ENCODE results near the gene XG.
"Not testable (repeated sequence)": the region's sequence is repeated elsewhere in the genome, so short reads cannot be mapped to it uniquely, and the experiment has no call there.

XG gene

GRCh38 chrX:2761246-2761645 lies 9.4 kb downstream of the XG start:
- Histone ChIP-seq H3K36me3 (ENCODE audit: control insufficient read depth in 2 of 2, insufficient read depth in 2 of 2, low read length in 2 of 2) (no peaks in the 10 kb centered on the region), H3K4me3 (ENCODE audit: low read length in 2 of 2) (no peak overlapping the region), H3K9me3 (ENCODE audit: control insufficient read depth in 2 of 2, low read length in 2 of 2) (no peaks in the 10 kb centered on the region), H3K4me1 (ENCODE audit: control insufficient read depth, insufficient read depth, low read length) (peaks cover 5% of the 10 kb centered on the region), H3K27ac (ENCODE audit: low read length) (no peak overlapping the region), H3K9ac (ENCODE audit: low read length in 2 of 2) (no peak overlapping the region), H3K27me3 (ENCODE audit: control insufficient read depth in 1 of 2, insufficient read depth in 2 of 2, low read length in 2 of 2) (peaks cover 0 to 3% of the 10 kb centered on the region in 2 donors)

- H3K9ac ChIP-seq (ENCODE audit: low read length in 2 of 2); H3K9me3 ChIP-seq (ENCODE audit: control insufficient read depth in 2 of 2, low read length in 2 of 2); H3K27ac ChIP-seq (ENCODE audit: low read length); H3K4me3 ChIP-seq (ENCODE audit: low read length in 2 of 2); H3K36me3 ChIP-seq (ENCODE audit: control insufficient read depth in 2 of 2, insufficient read depth in 2 of 2, low read length in 2 of 2); H3K27me3 ChIP-seq (ENCODE audit: control insufficient read depth in 1 of 2, insufficient read depth in 2 of 2, low read length in 2 of 2): not testable (repeated sequence)
- peaks cover 13% of the 10 kb centered on the region for H3K4me1 ChIP-seq (ENCODE audit: control insufficient read depth, insufficient read depth, low read length)
These were observed 10.8 kb downstream of the XG start for GRCh38 chrX:2762671-2763070.

- peaks cover 17% of the 10 kb centered on the region for H3K4me1 ChIP-seq (ENCODE audit: control insufficient read depth, insufficient read depth, low read length)
- not testable (repeated sequence) for H3K4me3 ChIP-seq (ENCODE audit: low read length in 2 of 2); H3K27me3 ChIP-seq (ENCODE audit: control insufficient read depth in 1 of 2, insufficient read depth in 2 of 2, low read length in 2 of 2); H3K9ac ChIP-seq (ENCODE audit: low read length in 2 of 2); H3K9me3 ChIP-seq (ENCODE audit: control insufficient read depth in 2 of 2, low read length in 2 of 2); H3K27ac ChIP-seq (ENCODE audit: low read length); H3K36me3 ChIP-seq (ENCODE audit: control insufficient read depth in 2 of 2, insufficient read depth in 2 of 2, low read length in 2 of 2)
These were observed 13.1 kb downstream of the XG start for GRCh38 chrX:2764766-2765548.

GRCh38 chrX:2765549-2765830 lies 13.7 kb downstream of the XG start:
- peaks cover 17% of the 10 kb centered on the region for H3K4me1 ChIP-seq (ENCODE audit: control insufficient read depth, insufficient read depth, low read length)
- peaks cover 0 to 4% of the 10 kb centered on the region in 2 donors for H3K9me3 ChIP-seq (ENCODE audit: control insufficient read depth in 2 of 2, low read length in 2 of 2)
- no peak overlapping the region for H3K27ac ChIP-seq (ENCODE audit: low read length)
- H3K4me3 ChIP-seq (ENCODE audit: low read length in 2 of 2) = no peak overlapping the region
- H3K27me3 ChIP-seq (ENCODE audit: control insufficient read depth in 1 of 2, insufficient read depth in 2 of 2, low read length in 2 of 2) = peaks cover 0 to 2% of the 10 kb centered on the region in 2 donors
- H3K9ac ChIP-seq (ENCODE audit: low read length in 2 of 2) = no peak overlapping the region
- no peaks in the 10 kb centered on the region for H3K36me3 ChIP-seq (ENCODE audit: control insufficient read depth in 2 of 2, insufficient read depth in 2 of 2, low read length in 2 of 2)

- H3K27me3 ChIP-seq (ENCODE audit: control insufficient read depth in 1 of 2, insufficient read depth in 2 of 2, low read length in 2 of 2) = peaks cover 0 to 2% of the 10 kb centered on the region in 2 donors
- peaks cover 17% of the 10 kb centered on the region for H3K4me1 ChIP-seq (ENCODE audit: control insufficient read depth, insufficient read depth, low read length)
- H3K9ac ChIP-seq (ENCODE audit: low read length in 2 of 2) = no peak overlapping the region
- H3K27ac ChIP-seq (ENCODE audit: low read length) = peak overlapping the region; percentile 31
- H3K4me3 ChIP-seq (ENCODE audit: low read length in 2 of 2) = no peak overlapping the region
- no peaks in the 10 kb centered on the region for H3K36me3 ChIP-seq (ENCODE audit: control insufficient read depth in 2 of 2, insufficient read depth in 2 of 2, low read length in 2 of 2)
- H3K9me3 ChIP-seq (ENCODE audit: control insufficient read depth in 2 of 2, low read length in 2 of 2) = peaks cover 0 to 4% of the 10 kb centered on the region in 2 donors
These were observed 15.1 kb downstream of the XG start for GRCh38 chrX:2766906-2767305.

GRCh38 chrX:2767631-2768455 lies 16.0 kb downstream of the XG start:
- Histone ChIP-seq H3K9ac (ENCODE audit: low read length in 2 of 2) (no peak overlapping the region), H3K9me3 (ENCODE audit: control insufficient read depth in 2 of 2, low read length in 2 of 2) (peaks cover 0 to 4% of the 10 kb centered on the region in 2 donors), H3K4me1 (ENCODE audit: control insufficient read depth, insufficient read depth, low read length) (peaks cover 17% of the 10 kb centered on the region), H3K27me3 (ENCODE audit: control insufficient read depth in 1 of 2, insufficient read depth in 2 of 2, low read length in 2 of 2) (peaks cover 0 to 2% of the 10 kb centered on the region in 2 donors), H3K36me3 (ENCODE audit: control insufficient read depth in 2 of 2, insufficient read depth in 2 of 2, low read length in 2 of 2) (no peaks in the 10 kb centered on the region), H3K27ac (ENCODE audit: low read length) (peak overlapping the region; percentile 31), H3K4me3 (ENCODE audit: low read length in 2 of 2) (no peak overlapping the region)

GRCh38 chrX:2769615-2770014 lies 17.8 kb downstream of the XG start:
- H3K27me3 ChIP-seq (ENCODE audit: control insufficient read depth in 1 of 2, insufficient read depth in 2 of 2, low read length in 2 of 2) = peaks cover 0 to 8% of the 10 kb centered on the region in 2 donors

GRCh38 chrX:2773166-2774055 lies 21.6 kb downstream of the XG start:
- not testable (repeated sequence) for H3K27ac ChIP-seq (ENCODE audit: low read length); H3K4me1 ChIP-seq (ENCODE audit: control insufficient read depth, insufficient read depth, low read length); H3K36me3 ChIP-seq (ENCODE audit: control insufficient read depth in 2 of 2, insufficient read depth in 2 of 2, low read length in 2 of 2); H3K9ac ChIP-seq (ENCODE audit: low read length in 2 of 2); H3K4me3 ChIP-seq (ENCODE audit: low read length in 2 of 2); H3K27me3 ChIP-seq (ENCODE audit: control insufficient read depth in 1 of 2, insufficient read depth in 2 of 2, low read length in 2 of 2)
- H3K9me3 ChIP-seq (ENCODE audit: control insufficient read depth in 2 of 2, low read length in 2 of 2) = peaks cover 11% of the 10 kb centered on the region in 2 donors

More at GRCh38 chrX:2769615-2770014, 17.8 kb downstream of the XG start:
- H3K9ac ChIP-seq (ENCODE audit: low read length in 2 of 2) = no peak overlapping the region
- no peak overlapping the region for H3K27ac ChIP-seq (ENCODE audit: low read length)
- H3K9me3 ChIP-seq (ENCODE audit: control insufficient read depth in 2 of 2, low read length in 2 of 2) = peaks cover 6 to 7% of the 10 kb centered on the region in 2 donors
- H3K36me3 ChIP-seq (ENCODE audit: control insufficient read depth in 2 of 2, insufficient read depth in 2 of 2, low read length in 2 of 2) = no peaks in the 10 kb centered on the region
- H3K4me1 ChIP-seq (ENCODE audit: control insufficient read depth, insufficient read depth, low read length) = peaks cover 17% of the 10 kb centered on the region
- no peak overlapping the region for H3K4me3 ChIP-seq (ENCODE audit: low read length in 2 of 2)

- Histone ChIP-seq H3K4me3 (ENCODE audit: low read length in 2 of 2) (no peak overlapping the region), H3K27me3 (ENCODE audit: control insufficient read depth in 1 of 2, insufficient read depth in 2 of 2, low read length in 2 of 2) (peaks cover 0 to 8% of the 10 kb centered on the region in 2 donors), H3K4me1 (ENCODE audit: control insufficient read depth, insufficient read depth, low read length) (no peaks in the 10 kb centered on the region), H3K9ac (ENCODE audit: low read length in 2 of 2) (no peak overlapping the region), H3K27ac (ENCODE audit: low read length) (no peak overlapping the region), H3K9me3 (ENCODE audit: control insufficient read depth in 2 of 2, low read length in 2 of 2) (peaks cover 11% of the 10 kb centered on the region in 2 donors), H3K36me3 (ENCODE audit: control insufficient read depth in 2 of 2, insufficient read depth in 2 of 2, low read length in 2 of 2) (no peaks in the 10 kb centered on the region)
These were observed 22.2 kb downstream of the XG start for GRCh38 chrX:2774057-2774456.

- no peak overlapping the region for H3K27ac ChIP-seq (ENCODE audit: low read length)
- H3K4me1 ChIP-seq (ENCODE audit: control insufficient read depth, insufficient read depth, low read length) = no peaks in the 10 kb centered on the region
- H3K27me3 ChIP-seq (ENCODE audit: control insufficient read depth in 1 of 2, insufficient read depth in 2 of 2, low read length in 2 of 2) = peaks cover 0 to 6% of the 10 kb centered on the region in 2 donors
- H3K36me3 ChIP-seq (ENCODE audit: control insufficient read depth in 2 of 2, insufficient read depth in 2 of 2, low read length in 2 of 2) = no peaks in the 10 kb centered on the region
- peaks cover 7 to 11% of the 10 kb centered on the region in 2 donors for H3K9me3 ChIP-seq (ENCODE audit: control insufficient read depth in 2 of 2, low read length in 2 of 2)
- no peak overlapping the region for H3K9ac ChIP-seq (ENCODE audit: low read length in 2 of 2)
- H3K4me3 ChIP-seq (ENCODE audit: low read length in 2 of 2) = no peak overlapping the region
These were observed 22.9 kb downstream of the XG start for GRCh38 chrX:2774776-2775175.
